ENCODE measurements around the gene RARRES2.
"Not testable (repeated sequence)": the region's sequence is repeated elsewhere in the genome, so short reads cannot be mapped to it uniquely, and the experiment has no call there.

RARRES2 gene

GRCh38 chr7:150335108-150335773, 6.2 kb downstream of the RARRES2 start:
- DNase-seq: no peak

- DNase-seq: no peak
These were observed 7.3 kb downstream of the RARRES2 start for GRCh38 chr7:150334108-150334507.

- DNase-seq: no peak
These were observed 7.8 kb downstream of the RARRES2 start for GRCh38 chr7:150333659-150334058.

GRCh38 chr7:150332852-150333635, 8.4 kb downstream of the RARRES2 start:
- no peak for DNase-seq

GRCh38 chr7:150330211-150330885, 11.1 kb downstream of the RARRES2 start:
- DNase-seq: no peak

GRCh38 chr7:150329331-150330120, 11.9 kb downstream of the RARRES2 start:
- DNase-seq: peak; percentile 4

- DNase-seq: no peak
These were observed 14.1 kb downstream of the RARRES2 start for GRCh38 chr7:150327308-150327707.

GRCh38 chr7:150326657-150327268, 14.7 kb downstream of the RARRES2 start:
- DNase-seq: peak; percentile 51

GRCh38 chr7:150325901-150326300, 15.5 kb downstream of the RARRES2 start:
- DNase-seq: no peak

GRCh38 chr7:150325110-150325611, 16.3 kb downstream of the RARRES2 start:
- peak; percentile 2 for DNase-seq

GRCh38 chr7:150324373-150324961, 17.0 kb downstream of the RARRES2 start:
- DNase-seq: peak; percentile 30

- peak; percentile 4 for DNase-seq
These were observed 17.6 kb downstream of the RARRES2 start for GRCh38 chr7:150323682-150324372.

GRCh38 chr7:150322833-150323681, 18.4 kb downstream of the RARRES2 start, which contains the start of the genes ACTR3C and LRRC61:
Gene ACTR3C, minus strand, starts transcription at chr7:150323545. Its CDS starts 28,249 bp downstream, at chr7:150295296.
Gene LRRC61, plus strand, starts transcription at chr7:150323355. Its CDS starts 13,507 bp downstream, at chr7:150336862.
- peak; percentile 28 for DNase-seq

- no peak for DNase-seq
These were observed 19.2 kb downstream of the RARRES2 start for GRCh38 chr7:150322114-150322832.

- no peak for DNase-seq
These were observed 19.7 kb downstream of the RARRES2 start for GRCh38 chr7:150321788-150322113.

GRCh38 chr7:150317748-150318444, 23.5 kb downstream of the RARRES2 start:
- peak; percentile 41 for DNase-seq

- DNase-seq: not testable (repeated sequence)
These were observed 24.4 kb downstream of the RARRES2 start for GRCh38 chr7:150316987-150317386.

GRCh38 chr7:150314639-150315239, 26.7 kb downstream of the RARRES2 start:
- DNase-seq: no peak

Measured in kidney glomerular epithelial cell (primary cell).